OCI-LY1 (cell line): ENCODE data around the gene YDJC.

ENCODE experiments used
- H2AFZ ChIP-seq: fragments of 200-600 bp; sonication (generic), shearing (Covaris generic); 2 replicates; pipeline ENCODE4 v1.6.0; 2014; ENCODE audit warnings: antibody characterized with exemption, mild to moderate bottlenecking, low read length
- H3F3A ChIP-seq: fragments of 200-600 bp; sonication (generic), shearing (Covaris generic); 2 replicates; pipeline ENCODE4 v1.6.0; 2014; ENCODE audit warnings: mild to moderate bottlenecking, antibody characterized with exemption, low read length, moderate library complexity; ENCODE audit not compliant: insufficient read depth
- H3K27ac ChIP-seq: fragments of 200-600 bp; sonication (generic); 2 replicates; pipeline ENCODE4 v1.5.1; 2014; ENCODE audit warnings: low read length, mixed run types, mild to moderate bottlenecking, low read depth; ENCODE audit not compliant: poor library complexity, severe bottlenecking
- H3K27me3 ChIP-seq: fragments of 200-600 bp; sonication (generic); 2 replicates; pipeline ENCODE4 v1.6.0; 2014; ENCODE audit warnings: antibody characterized with exemption, mild to moderate bottlenecking, low read length, moderate library complexity; ENCODE audit not compliant: insufficient read depth
- H3K36me3 ChIP-seq: fragments of 200-600 bp; sonication (generic); 2 replicates; pipeline ENCODE4 v1.6.1; 2014; ENCODE audit warnings: mild to moderate bottlenecking, antibody characterized with exemption, low read length, moderate library complexity, mixed read lengths; ENCODE audit not compliant: insufficient read depth
- H3K4me1 ChIP-seq: fragments of 200-600 bp; sonication (generic); 2 replicates; pipeline ENCODE4 v1.5.1; 2014; ENCODE audit warnings: mild to moderate bottlenecking, low read length, moderate library complexity; ENCODE audit not compliant: insufficient read depth, severe bottlenecking
- H3K4me2 ChIP-seq: fragments of 200-600 bp; sonication (generic), shearing (Covaris generic); 2 replicates; pipeline ENCODE4 v1.6.1; 2014; ENCODE audit warnings: low read length
- H3K4me3 ChIP-seq: fragments of 200-600 bp; sonication (generic); 2 replicates; pipeline ENCODE4 v1.5.1; 2014; ENCODE audit warnings: low read length, low read depth, mild to moderate bottlenecking, mixed read lengths; ENCODE audit not compliant: poor library complexity, severe bottlenecking
- H3K79me2 ChIP-seq: fragments of 200-600 bp; shearing (Covaris generic); 2 replicates; pipeline ENCODE4 v1.6.1; 2016; ENCODE audit warnings: mixed run types, low read length, mixed read lengths; ENCODE audit not compliant: insufficient read depth
- H3K9ac ChIP-seq: fragments of 200-600 bp; sonication (generic), shearing (Covaris generic); 2 replicates; pipeline ENCODE4 v1.6.1; 2014; ENCODE audit warnings: mild to moderate bottlenecking, low read length, mixed read lengths
- H3K9me2 ChIP-seq: fragments of 200-600 bp; sonication (generic), shearing (Covaris generic); 2 replicates; pipeline ENCODE4 v1.6.1; 2014; ENCODE audit warnings: low read depth, mild to moderate bottlenecking, low read length, mixed read lengths
- H3K9me3 ChIP-seq: fragments of 200-600 bp; shearing (Covaris generic); 2 replicates; pipeline ENCODE4 v1.6.1; 2014; ENCODE audit warnings: low read length, mixed read lengths
- H4K20me1 ChIP-seq: fragments of 200-600 bp; sonication (generic), shearing (Covaris generic); 2 replicates; pipeline ENCODE4 v1.6.0; 2016; ENCODE audit warnings: mild to moderate bottlenecking, low read length; ENCODE audit not compliant: insufficient read depth
- CTCF ChIP-seq: fragments of 200-600 bp; sonication (generic), shearing (Covaris generic); IDR thresholded peaks from 2 replicates; pipeline ENCODE4 v1.5.1; 2017; ENCODE audit warnings: mild to moderate bottlenecking, antibody characterized with exemption, low read length, moderate library complexity, mixed read lengths
- EZH2 ChIP-seq: fragments of 200-600 bp; sonication (generic), shearing (Covaris generic); IDR thresholded peaks from 2 replicates; pipeline ENCODE4 v1.8.0; 2017; ENCODE audit warnings: borderline replicate concordance, mixed run types, mild to moderate bottlenecking, antibody characterized with exemption, low read length, moderate library complexity, mixed read lengths

Gene YDJC

GRCh38 chr22:21672107-21672629 is 42.3 kb upstream of the YDJC start:
- Histone ChIP-seq H3K4me3 (no peak overlapping the region), H3K27me3 (no peaks in the 10 kb centered on the region), H4K20me1 (no peaks in the 10 kb centered on the region), H3K79me2 (peaks cover 4% of the 10 kb centered on the region; the same call in 1 of the 2 replicates), H3K27ac (no peak overlapping the region), H3K36me3 (peaks cover 60% of the 10 kb centered on the region), H3K9ac (no peak overlapping the region), H3F3A (no peaks in the 10 kb centered on the region), H3K9me3 (no peaks in the 10 kb centered on the region), H3K4me2 (no peak overlapping the region), H2AFZ (no peak overlapping the region), H3K4me1 (peaks cover 22% of the 10 kb centered on the region), H3K9me2 (no peaks in the 10 kb centered on the region)
- TF ChIP-seq EZH2: no peak
- TF ChIP-seq CTCF: no peak; the same call in 1 of the 2 replicates

GRCh38 chr22:21669026-21669425 is 39.2 kb upstream of the YDJC start:
- Histone ChIP-seq H3K9ac (no peak overlapping the region), H3K79me2 (peaks cover 4% of the 10 kb centered on the region; the same call in 1 of the 2 replicates), H3K9me2 (no peaks in the 10 kb centered on the region), H3K4me2 (peak overlapping the region; percentile 44; the same call in 1 of the 2 replicates), H2AFZ (no peak overlapping the region), H3K9me3 (no peaks in the 10 kb centered on the region), H3K27ac (peak overlapping the region; percentile 37), H4K20me1 (no peaks in the 10 kb centered on the region), H3F3A (no peaks in the 10 kb centered on the region), H3K4me3 (no peak overlapping the region), H3K4me1 (peaks cover 35% of the 10 kb centered on the region), H3K36me3 (peaks cover 38% of the 10 kb centered on the region), H3K27me3 (no peaks in the 10 kb centered on the region)
- TF ChIP-seq CTCF (no peak), EZH2 (no peak)

GRCh38 chr22:21666786-21667185 is 37.0 kb upstream of the YDJC start:
- Histone ChIP-seq H3K4me2 (peak overlapping the region; percentile 89), H3K4me1 (peaks cover 35% of the 10 kb centered on the region), H3K27ac (peak overlapping the region; percentile 83), H4K20me1 (no peaks in the 10 kb centered on the region), H3K27me3 (no peaks in the 10 kb centered on the region; the same call in 1 of the 2 replicates), H3K4me3 (peak overlapping the region; percentile 79), H3K9me2 (no peaks in the 10 kb centered on the region), H3F3A (no peaks in the 10 kb centered on the region), H3K36me3 (peaks cover 17% of the 10 kb centered on the region; the same call in 1 of the 2 replicates), H3K9me3 (no peaks in the 10 kb centered on the region), H2AFZ (no peak overlapping the region), H3K9ac (peak overlapping the region; percentile 75), H3K79me2 (peaks cover 4% of the 10 kb centered on the region; the same call in 1 of the 2 replicates)
- no peak for TF ChIP-seq EZH2
- no peak for TF ChIP-seq CTCF
